Activated T-cell treated with anti-CD3 and anti-CD28 coated beads, Interleukin-2, amount 50 U/mL, for 24 hours (primary cell): Measurements from ENCODE around the gene MRPS26.
"Not testable (repeated sequence)": the region's sequence is repeated elsewhere in the genome, so short reads cannot be mapped to it uniquely, and the experiment has no call there.

Experiments
- DNase-seq: peaks from one replicate; pipeline ENCODE4 v3.0.0-alpha.2; 2020
- H3K27ac Mint-ChIP-seq: 2 replicates; pipeline ENCODE4 v1.8.0; 2020; ENCODE audit warnings: mild to moderate bottlenecking, mixed read lengths
- H3K27me3 Mint-ChIP-seq: 2 replicates; pipeline ENCODE4 v1.8.0; 2020; ENCODE audit warnings: mixed read lengths
- H3K36me3 Mint-ChIP-seq: 2 replicates; pipeline ENCODE4 v1.8.0; 2020; ENCODE audit warnings: low read depth, mixed read lengths
- H3K4me1 Mint-ChIP-seq: 2 replicates; pipeline ENCODE4 v1.8.0; 2020; ENCODE audit warnings: low read depth, mixed read lengths
- H3K4me3 Mint-ChIP-seq: 2 replicates; pipeline ENCODE4 v1.8.0; 2020; ENCODE audit warnings: mild to moderate bottlenecking, moderate library complexity, mixed read lengths
- H3K9me3 Mint-ChIP-seq: 2 replicates; pipeline ENCODE4 v1.8.0; 2020; ENCODE audit warnings: mixed read lengths

The MRPS26 gene

GRCh38 chr20:3047486-3048419 is 1.9 kb downstream of the MRPS26 start:
- DNase-seq: no peak
- H3K27me3 Mint-ChIP-seq: no peaks in the 10 kb centered on the region
- peak overlapping the region; percentile 77 for H3K27ac Mint-ChIP-seq
- H3K9me3 Mint-ChIP-seq: no peaks in the 10 kb centered on the region
- H3K4me3 Mint-ChIP-seq: peak overlapping the region; percentile 89
- H3K36me3 Mint-ChIP-seq: peaks cover 48% of the 10 kb centered on the region
- peaks cover 41% of the 10 kb centered on the region for H3K4me1 Mint-ChIP-seq

GRCh38 chr20:3051385-3052019 is 5.7 kb downstream of the MRPS26 start:
- Mint-ChIP-seq H3K36me3 (peaks cover 43% of the 10 kb centered on the region), H3K9me3 (no peaks in the 10 kb centered on the region), H3K27ac (peak overlapping the region; percentile 37), H3K4me3 (no peak overlapping the region), H3K4me1 (peaks cover 34% of the 10 kb centered on the region), H3K27me3 (no peaks in the 10 kb centered on the region)
- no peak for DNase-seq

GRCh38 chr20:3059489-3059888 is 13.6 kb downstream of the MRPS26 start:
- Mint-ChIP-seq H3K27ac (no peak overlapping the region), H3K4me3 (no peak overlapping the region), H3K9me3 (no peaks in the 10 kb centered on the region), H3K27me3 (no peaks in the 10 kb centered on the region), H3K4me1 (peaks cover 15% of the 10 kb centered on the region), H3K36me3 (peaks cover 1% of the 10 kb centered on the region)
- no peak for DNase-seq

- not testable (repeated sequence) for DNase-seq, H3K27me3 Mint-ChIP-seq, H3K27ac Mint-ChIP-seq, H3K9me3 Mint-ChIP-seq, H3K36me3 Mint-ChIP-seq, H3K4me3 Mint-ChIP-seq
- peaks cover 20% of the 10 kb centered on the region for H3K4me1 Mint-ChIP-seq
These were observed 18.3 kb downstream of the MRPS26 start for GRCh38 chr20:3064119-3064518.

- H3K4me1 Mint-ChIP-seq: peaks cover 22% of the 10 kb centered on the region
- H3K4me3 Mint-ChIP-seq: no peak overlapping the region
- no peaks in the 10 kb centered on the region for H3K27me3 Mint-ChIP-seq
- H3K36me3 Mint-ChIP-seq: no peaks in the 10 kb centered on the region
- no peak for DNase-seq
- H3K27ac Mint-ChIP-seq: no peak overlapping the region
- no peaks in the 10 kb centered on the region for H3K9me3 Mint-ChIP-seq
These were observed 21.5 kb downstream of the MRPS26 start for GRCh38 chr20:3067139-3068014.

DNA sequence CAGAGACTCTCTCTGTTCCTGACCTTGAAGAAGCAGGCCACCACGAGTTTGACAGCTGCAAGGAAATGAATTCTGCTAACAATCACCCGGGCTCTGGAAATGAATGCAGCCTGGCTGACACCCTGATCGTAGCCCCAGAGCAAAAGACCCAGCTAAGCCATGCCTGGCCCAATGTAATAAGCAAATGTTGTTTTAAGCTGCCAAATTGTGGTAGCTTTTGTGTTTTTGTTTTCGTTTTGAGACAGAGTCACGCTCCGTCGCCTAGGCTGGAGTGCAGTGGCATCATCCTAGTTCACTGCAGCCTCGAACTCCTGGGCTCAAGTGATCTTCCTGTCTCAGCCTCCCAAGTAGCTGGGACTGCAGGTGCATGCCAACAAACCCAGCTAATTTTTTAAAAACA is 22.2 kb downstream of the MRPS26 start:
- DNase-seq: no peak
- Mint-ChIP-seq H3K27me3 (no peaks in the 10 kb centered on the region), H3K4me1 (peaks cover 26% of the 10 kb centered on the region), H3K9me3 (no peaks in the 10 kb centered on the region), H3K36me3 (no peaks in the 10 kb centered on the region), H3K4me3 (no peak overlapping the region), H3K27ac (no peak overlapping the region)

- Mint-ChIP-seq H3K9me3 (no peaks in the 10 kb centered on the region), H3K27me3 (no peaks in the 10 kb centered on the region), H3K4me1 (peaks cover 24% of the 10 kb centered on the region), H3K4me3 (no peak overlapping the region), H3K27ac (no peak overlapping the region), H3K36me3 (no peaks in the 10 kb centered on the region)
- no peak for DNase-seq
These were observed 23.4 kb downstream of the MRPS26 start for GRCh38 chr20:3068986-3069900.

DNA sequence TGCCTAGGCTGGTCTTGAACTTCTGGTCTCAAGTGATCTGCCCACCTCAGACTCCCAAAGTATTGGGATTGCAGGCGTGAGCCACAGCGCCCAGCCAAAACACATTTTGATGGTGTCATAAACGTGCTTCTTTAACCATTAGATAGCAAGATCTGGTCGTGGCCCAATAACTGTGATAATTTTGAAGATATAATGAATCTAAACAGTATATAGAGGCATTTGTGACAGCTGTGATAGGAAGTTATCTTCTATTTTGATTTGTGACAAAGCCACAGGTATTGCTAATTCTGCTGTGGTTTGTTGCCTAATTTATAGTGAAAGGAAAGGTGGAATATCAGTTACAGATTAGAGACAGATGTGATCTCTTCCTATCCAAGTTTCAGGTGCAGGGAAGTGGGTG is 24.9 kb downstream of the MRPS26 start:
- Mint-ChIP-seq H3K9me3 (no peaks in the 10 kb centered on the region), H3K36me3 (no peaks in the 10 kb centered on the region), H3K27ac (peak overlapping the region; percentile 54), H3K4me1 (peaks cover 16% of the 10 kb centered on the region), H3K4me3 (peak overlapping the region; percentile 65), H3K27me3 (no peaks in the 10 kb centered on the region)
- DNase-seq: no peak

- peaks cover 16% of the 10 kb centered on the region for H3K4me1 Mint-ChIP-seq
- peak overlapping the region; percentile 65 for H3K4me3 Mint-ChIP-seq
- no peak for DNase-seq
- no peaks in the 10 kb centered on the region for H3K9me3 Mint-ChIP-seq
- no peak overlapping the region for H3K27ac Mint-ChIP-seq
- no peaks in the 10 kb centered on the region for H3K27me3 Mint-ChIP-seq
- no peaks in the 10 kb centered on the region for H3K36me3 Mint-ChIP-seq
These were observed 25.4 kb downstream of the MRPS26 start for GRCh38 chr20:3071266-3071609.

DNA sequence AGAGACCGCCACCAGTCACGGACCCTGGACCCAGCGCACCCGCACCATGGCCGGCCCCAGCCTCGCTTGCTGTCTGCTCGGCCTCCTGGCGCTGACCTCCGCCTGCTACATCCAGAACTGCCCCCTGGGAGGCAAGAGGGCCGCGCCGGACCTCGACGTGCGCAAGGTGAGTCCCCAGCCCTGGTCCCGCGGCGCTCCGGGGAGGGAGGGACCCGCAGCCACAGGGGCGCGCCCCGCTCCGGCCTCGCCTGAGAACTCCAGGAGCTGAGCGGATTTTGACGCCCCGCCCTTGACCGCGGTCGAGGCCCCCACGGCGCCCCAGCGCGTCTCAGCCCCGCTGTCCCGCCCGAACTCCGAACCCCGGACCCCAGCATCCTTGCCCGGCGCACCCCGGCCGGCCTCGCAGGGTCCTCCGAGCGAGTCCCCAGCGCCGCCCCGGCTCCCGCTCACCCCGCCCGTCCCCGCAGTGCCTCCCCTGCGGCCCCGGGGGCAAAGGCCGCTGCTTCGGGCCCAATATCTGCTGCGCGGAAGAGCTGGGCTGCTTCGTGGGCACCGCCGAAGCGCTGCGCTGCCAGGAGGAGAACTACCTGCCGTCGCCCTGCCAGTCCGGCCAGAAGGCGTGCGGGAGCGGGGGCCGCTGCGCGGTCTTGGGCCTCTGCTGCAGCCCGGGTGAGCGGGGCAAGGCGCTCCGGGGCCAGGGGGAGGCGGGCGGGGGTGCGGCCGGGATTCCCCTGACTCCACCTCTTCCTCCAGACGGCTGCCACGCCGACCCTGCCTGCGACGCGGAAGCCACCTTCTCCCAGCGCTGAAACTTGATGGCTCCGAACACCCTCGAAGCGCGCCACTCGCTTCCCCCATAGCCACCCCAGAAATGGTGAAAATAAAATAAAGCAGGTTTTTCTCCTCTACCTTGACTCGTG is 26.0 kb downstream of the MRPS26 start, which contains the start of gene OXT:
Gene OXT, plus strand, starts transcription at position 11 of the 920 bp plus-strand sequence. Its CDS starts 36 bp downstream, at position 47.
- Mint-ChIP-seq H3K36me3 (no peaks in the 10 kb centered on the region), H3K27me3 (no peaks in the 10 kb centered on the region), H3K9me3 (no peaks in the 10 kb centered on the region), H3K4me3 (peak within 1 kb of the TSS; percentile 65), H3K27ac (peak within 1 kb of the TSS; percentile 79), H3K4me1 (peaks cover 19% of the 10 kb centered on the region)
- DNase-seq: peak; percentile 79

GRCh38 chr20:3072530-3073250 is 26.8 kb downstream of the MRPS26 start:
- H3K9me3 Mint-ChIP-seq: no peaks in the 10 kb centered on the region
- H3K27ac Mint-ChIP-seq: peak overlapping the region; percentile 79
- H3K4me3 Mint-ChIP-seq: peak overlapping the region; percentile 65
- H3K4me1 Mint-ChIP-seq: peaks cover 24% of the 10 kb centered on the region
- no peaks in the 10 kb centered on the region for H3K36me3 Mint-ChIP-seq
- no peak for DNase-seq
- H3K27me3 Mint-ChIP-seq: peaks cover 2% of the 10 kb centered on the region

GRCh38 chr20:3073251-3073643 is 27.4 kb downstream of the MRPS26 start:
- H3K27me3 Mint-ChIP-seq, DNase-seq, H3K9me3 Mint-ChIP-seq, H3K4me3 Mint-ChIP-seq, H3K36me3 Mint-ChIP-seq, H3K27ac Mint-ChIP-seq: not testable (repeated sequence)
- H3K4me1 Mint-ChIP-seq: peaks cover 28% of the 10 kb centered on the region
